Measurements from ENCODE around the gene SCFD2. TPM values are rescaled to one million over a fixed set of nuclear protein-coding genes. Genes with fewer than 3 reads are reported as not detected.

The SCFD2 gene
- polyA plus RNA-seq, 2 of the 4 experiments (the other 2 are of a cell fraction): 7.6 to 10.8 TPM

- WGBS (ENCODE audit: missing lambda C conversion rate): 96% methylated on average over 3 of the region's 3 CpGs
- Histone ChIP-seq H3K4me2 (no peak overlapping the region; the same call in 2 of the 3 replicates), H3K9me3 (no peaks in the 10 kb centered on the region), H3K27ac (peak overlapping the region in 1 of 2 experiments; percentile 57; a peak in 1 of 6 replicates), H3K4me3 (no peak overlapping the region), H3K4me1 (peaks cover 25% of the 10 kb centered on the region)
- TF ChIP-seq HOXB13 (CRISPR knock-in tag; IDR thresholded peaks at IDR 0.05; ENCODE audit: low read depth) (no peak), ZSCAN20 (CRISPR knock-in tag; IDR thresholded peaks at IDR 0.05) (no peak), KDM5A (IDR thresholded peaks at IDR 0.05) (no peak), RARB (CRISPR knock-in tag; IDR thresholded peaks at IDR 0.05) (no peak), JUNB (IDR thresholded peaks at IDR 0.05) (no peak)
- TF ChIP-seq, protein P1, sequence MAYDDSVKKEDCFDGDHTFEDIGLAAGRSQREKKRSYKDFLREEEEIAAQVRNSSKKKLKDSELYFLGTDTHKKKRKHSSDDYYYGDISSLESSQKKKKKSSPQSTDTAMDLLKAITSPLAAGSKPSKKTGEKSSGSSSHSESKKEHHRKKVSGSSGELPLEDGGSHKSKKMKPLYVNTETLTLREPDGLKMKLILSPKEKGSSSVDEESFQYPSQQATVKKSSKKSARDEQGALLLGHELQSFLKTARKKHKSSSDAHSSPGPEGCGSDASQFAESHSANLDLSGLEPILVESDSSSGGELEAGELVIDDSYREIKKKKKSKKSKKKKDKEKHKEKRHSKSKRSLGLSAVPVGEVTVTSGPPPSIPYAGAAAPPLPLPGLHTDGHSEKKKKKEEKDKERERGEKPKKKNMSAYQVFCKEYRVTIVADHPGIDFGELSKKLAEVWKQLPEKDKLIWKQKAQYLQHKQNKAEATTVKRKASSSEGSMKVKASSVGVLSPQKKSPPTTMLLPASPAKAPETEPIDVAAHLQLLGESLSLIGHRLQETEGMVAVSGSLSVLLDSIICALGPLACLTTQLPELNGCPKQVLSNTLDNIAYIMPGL (CRISPR knock-in tag; IDR thresholded peaks at IDR 0.05; ENCODE audit: borderline replicate concordance): no peak
- TF ChIP-seq, protein P2, sequence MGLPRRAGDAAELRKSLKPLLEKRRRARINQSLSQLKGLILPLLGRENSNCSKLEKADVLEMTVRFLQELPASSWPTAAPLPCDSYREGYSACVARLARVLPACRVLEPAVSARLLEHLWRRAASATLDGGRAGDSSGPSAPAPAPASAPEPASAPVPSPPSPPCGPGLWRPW (IDR thresholded peaks at IDR 0.05): no peak
- TF ChIP-seq, protein P3, sequence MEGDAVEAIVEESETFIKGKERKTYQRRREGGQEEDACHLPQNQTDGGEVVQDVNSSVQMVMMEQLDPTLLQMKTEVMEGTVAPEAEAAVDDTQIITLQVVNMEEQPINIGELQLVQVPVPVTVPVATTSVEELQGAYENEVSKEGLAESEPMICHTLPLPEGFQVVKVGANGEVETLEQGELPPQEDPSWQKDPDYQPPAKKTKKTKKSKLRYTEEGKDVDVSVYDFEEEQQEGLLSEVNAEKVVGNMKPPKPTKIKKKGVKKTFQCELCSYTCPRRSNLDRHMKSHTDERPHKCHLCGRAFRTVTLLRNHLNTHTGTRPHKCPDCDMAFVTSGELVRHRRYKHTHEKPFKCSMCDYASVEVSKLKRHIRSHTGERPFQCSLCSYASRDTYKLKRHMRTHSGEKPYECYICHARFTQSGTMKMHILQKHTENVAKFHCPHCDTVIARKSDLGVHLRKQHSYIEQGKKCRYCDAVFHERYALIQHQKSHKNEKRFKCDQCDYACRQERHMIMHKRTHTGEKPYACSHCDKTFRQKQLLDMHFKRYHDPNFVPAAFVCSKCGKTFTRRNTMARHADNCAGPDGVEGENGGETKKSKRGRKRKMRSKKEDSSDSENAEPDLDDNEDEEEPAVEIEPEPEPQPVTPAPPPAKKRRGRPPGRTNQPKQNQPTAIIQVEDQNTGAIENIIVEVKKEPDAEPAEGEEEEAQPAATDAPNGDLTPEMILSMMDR (IDR thresholded peaks at IDR 0.05): no peak
- DNase-seq (ENCODE audit: low read depth in 1 of 2, low spot score in 1 of 2): no peak
- no peak for FAIRE-seq
- no peak for ATAC-seq
- CTCF ChIA-PET: interaction anchor here (0.9 to 1.5 kb wide), 2 partner anchors 1199 to 1216 kb away, joined by 3 to 7 read pairs; no protein-coding TSS in a partner anchor
- POLR2A ChIA-PET: no interaction called here
Measured at GRCh38 chr4:53018471-53018870, 347.4 kb downstream of the SCFD2 start.

- no peak for ATAC-seq
- FAIRE-seq: no peak
- H3K27ac ChIP-seq: no peak overlapping the region
- peaks cover 25% of the 10 kb centered on the region for H3K4me1 ChIP-seq
- ChIA-PET POLR2A (no interaction called here), CTCF (interaction anchor here (0.8 to 4.7 kb wide), 12 partner anchors 10 to 1217 kb away, joined by 3 to 65 read pairs (median 4); no protein-coding TSS in a partner anchor)
- no peak overlapping the region for H3K4me3 ChIP-seq
- TF ChIP-seq GATA3 (IDR thresholded peaks at IDR 0.05; ENCODE audit: borderline replicate concordance) (no peak), EHMT2 (IDR thresholded peaks at IDR 0.05; ENCODE audit: low read depth) (no peak), JUN (IDR thresholded peaks at IDR 0.05) (no peak), CBX8 (IDR thresholded peaks at IDR 0.05) (no peak), CHD2 (IDR thresholded peaks at IDR 0.05; ENCODE audit: low read length, partially characterized antibody) (no peak), ZFP36 (IDR thresholded peaks at IDR 0.05; ENCODE audit: borderline replicate concordance, partially characterized antibody) (no peak)
- TF ChIP-seq, protein P4, sequence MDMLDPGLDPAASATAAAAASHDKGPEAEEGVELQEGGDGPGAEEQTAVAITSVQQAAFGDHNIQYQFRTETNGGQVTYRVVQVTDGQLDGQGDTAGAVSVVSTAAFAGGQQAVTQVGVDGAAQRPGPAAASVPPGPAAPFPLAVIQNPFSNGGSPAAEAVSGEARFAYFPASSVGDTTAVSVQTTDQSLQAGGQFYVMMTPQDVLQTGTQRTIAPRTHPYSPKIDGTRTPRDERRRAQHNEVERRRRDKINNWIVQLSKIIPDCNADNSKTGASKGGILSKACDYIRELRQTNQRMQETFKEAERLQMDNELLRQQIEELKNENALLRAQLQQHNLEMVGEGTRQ (IDR thresholded peaks at IDR 0.05): no peak
- H3K9me3 ChIP-seq: no peaks in the 10 kb centered on the region
- 38% methylated on average over 5 of the region's 5 CpGs for WGBS (ENCODE audit: missing lambda C conversion rate)
- DNase-seq (ENCODE audit: low read depth in 1 of 2, low spot score in 1 of 2): no peak
- H3K4me2 ChIP-seq: no peak overlapping the region; the same call in 2 of the 3 replicates
Measured at GRCh38 chr4:53016099-53016820, 349.6 kb downstream of the SCFD2 start.

DNA sequence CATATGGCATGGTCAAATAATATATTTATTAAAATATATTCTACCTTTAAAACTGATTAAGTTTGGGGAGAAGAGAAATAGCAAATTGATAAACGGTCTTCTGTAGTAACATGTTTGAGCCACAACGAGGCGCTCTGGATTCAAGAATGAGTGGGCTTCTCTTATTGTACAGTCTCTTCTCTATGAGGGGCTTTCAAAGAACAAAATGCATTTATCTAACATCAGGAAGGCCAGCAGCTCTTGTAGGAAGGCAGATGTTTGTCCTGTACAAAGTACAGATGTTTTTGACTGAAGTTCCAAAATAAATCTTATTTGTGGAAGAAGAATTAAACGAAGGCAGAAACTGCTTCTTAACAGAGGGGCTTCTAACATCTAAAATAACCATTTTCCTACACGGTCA, 350.2 kb downstream of the SCFD2 start:
- H3K4me2 ChIP-seq: no peak overlapping the region
- no peaks in the 10 kb centered on the region for H3K9me3 ChIP-seq
- FAIRE-seq (no peak), ATAC-seq (no peak), DNase-seq (ENCODE audit: low read depth in 1 of 2, low spot score in 1 of 2) (peak in 1 of 2 experiments; percentile 46)
- TF ChIP-seq SMC3 (IDR thresholded peaks at IDR 0.05) (peak; percentile 59), RAD21 (conservative IDR thresholded peaks at IDR 0.05 in 1 of 2, IDR thresholded peaks at IDR 0.05 in 1 of 2) (peak; percentile 77), PHF8 (IDR thresholded peaks at IDR 0.05; ENCODE audit: borderline replicate concordance, low read depth) (no peak)
- TF ChIP-seq, protein P3 (IDR thresholded peaks at IDR 0.05): peak; percentile 64
- TF ChIP-seq, protein P5, sequence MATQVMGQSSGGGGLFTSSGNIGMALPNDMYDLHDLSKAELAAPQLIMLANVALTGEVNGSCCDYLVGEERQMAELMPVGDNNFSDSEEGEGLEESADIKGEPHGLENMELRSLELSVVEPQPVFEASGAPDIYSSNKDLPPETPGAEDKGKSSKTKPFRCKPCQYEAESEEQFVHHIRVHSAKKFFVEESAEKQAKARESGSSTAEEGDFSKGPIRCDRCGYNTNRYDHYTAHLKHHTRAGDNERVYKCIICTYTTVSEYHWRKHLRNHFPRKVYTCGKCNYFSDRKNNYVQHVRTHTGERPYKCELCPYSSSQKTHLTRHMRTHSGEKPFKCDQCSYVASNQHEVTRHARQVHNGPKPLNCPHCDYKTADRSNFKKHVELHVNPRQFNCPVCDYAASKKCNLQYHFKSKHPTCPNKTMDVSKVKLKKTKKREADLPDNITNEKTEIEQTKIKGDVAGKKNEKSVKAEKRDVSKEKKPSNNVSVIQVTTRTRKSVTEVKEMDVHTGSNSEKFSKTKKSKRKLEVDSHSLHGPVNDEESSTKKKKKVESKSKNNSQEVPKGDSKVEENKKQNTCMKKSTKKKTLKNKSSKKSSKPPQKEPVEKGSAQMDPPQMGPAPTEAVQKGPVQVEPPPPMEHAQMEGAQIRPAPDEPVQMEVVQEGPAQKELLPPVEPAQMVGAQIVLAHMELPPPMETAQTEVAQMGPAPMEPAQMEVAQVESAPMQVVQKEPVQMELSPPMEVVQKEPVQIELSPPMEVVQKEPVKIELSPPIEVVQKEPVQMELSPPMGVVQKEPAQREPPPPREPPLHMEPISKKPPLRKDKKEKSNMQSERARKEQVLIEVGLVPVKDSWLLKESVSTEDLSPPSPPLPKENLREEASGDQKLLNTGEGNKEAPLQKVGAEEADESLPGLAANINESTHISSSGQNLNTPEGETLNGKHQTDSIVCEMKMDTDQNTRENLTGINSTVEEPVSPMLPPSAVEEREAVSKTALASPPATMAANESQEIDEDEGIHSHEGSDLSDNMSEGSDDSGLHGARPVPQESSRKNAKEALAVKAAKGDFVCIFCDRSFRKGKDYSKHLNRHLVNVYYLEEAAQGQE (IDR thresholded peaks at IDR 0.05): no peak
- 21% methylated on average over 5 of the region's 5 CpGs for WGBS (ENCODE audit: missing lambda C conversion rate)
- H3K4me3 ChIP-seq: no peak overlapping the region
- ChIA-PET CTCF (interaction anchor here (0.8 to 4.7 kb wide), 15 partner anchors 8 to 1218 kb away, joined by 3 to 65 read pairs (median 4); no protein-coding TSS in a partner anchor), POLR2A (no interaction called here)
- peaks cover 24% of the 10 kb centered on the region for H3K4me1 ChIP-seq
- no peak overlapping the region for H3K27ac ChIP-seq
